ENCODE data around the gene MACROD2.

The MACROD2 gene

GRCh38 chr20:15439551-15439950, 1444.2 kb downstream of the MACROD2 start:
- DNase-seq, result no peak

GRCh38 chr20:15440049-15440820, 1444.9 kb downstream of the MACROD2 start:
- DNase-seq, result no peak

GRCh38 chr20:15445056-15445840, 1449.9 kb downstream of the MACROD2 start:
- no peak for DNase-seq

GRCh38 chr20:15446373-15446772, 1451.1 kb downstream of the MACROD2 start:
- no peak for DNase-seq

GRCh38 chr20:15447549-15447948, 1452.2 kb downstream of the MACROD2 start:
- DNase-seq, result no peak

GRCh38 chr20:15449061-15449460, 1453.7 kb downstream of the MACROD2 start:
- no peak for DNase-seq

- no peak for DNase-seq
Measured at GRCh38 chr20:15451241-15451640, 1455.9 kb downstream of the MACROD2 start.

GRCh38 chr20:15455279-15455678, 1460.0 kb downstream of the MACROD2 start:
- DNase-seq, result no peak

GRCh38 chr20:15461938-15462337, 1466.6 kb downstream of the MACROD2 start:
- DNase-seq, result no peak

- DNase-seq, result no peak
Measured at GRCh38 chr20:15475483-15475882, 1480.2 kb downstream of the MACROD2 start.

GRCh38 chr20:15476186-15476585, 1480.9 kb downstream of the MACROD2 start:
- no peak for DNase-seq

GRCh38 chr20:15476781-15477180, 1481.5 kb downstream of the MACROD2 start:
- DNase-seq, result no peak

- DNase-seq, result no peak
Measured at GRCh38 chr20:15482525-15482924, 1487.2 kb downstream of the MACROD2 start.

GRCh38 chr20:15485519-15485918, 1490.2 kb downstream of the MACROD2 start:
- DNase-seq, result no peak

- no peak for DNase-seq
Measured at GRCh38 chr20:15487030-15487429, 1491.7 kb downstream of the MACROD2 start.

- DNase-seq, result no peak
Measured at GRCh38 chr20:15487682-15488081, 1492.4 kb downstream of the MACROD2 start.

GRCh38 chr20:15491575-15491974, 1496.3 kb downstream of the MACROD2 start:
- DNase-seq, result no peak

GRCh38 chr20:15494851-15495250, 1499.5 kb downstream of the MACROD2 start:
- no peak for DNase-seq

GRCh38 chr20:15496501-15497039, 1501.3 kb downstream of the MACROD2 start:
- no peak for DNase-seq

- DNase-seq, result no peak
Measured at GRCh38 chr20:15498926-15499325, 1503.6 kb downstream of the MACROD2 start.

- DNase-seq, result no peak
Measured at GRCh38 chr20:15506311-15506710, 1511.0 kb downstream of the MACROD2 start.

GRCh38 chr20:15507151-15507550, 1511.8 kb downstream of the MACROD2 start:
- DNase-seq, result no peak

- DNase-seq, result no peak
Measured at GRCh38 chr20:15511551-15511950, 1516.2 kb downstream of the MACROD2 start.

- no peak for DNase-seq
Measured at GRCh38 chr20:15512916-15513315, 1517.6 kb downstream of the MACROD2 start.
